HG03025 (cell line): Measurements from ENCODE around the gene NFAM1.

Experiments
- ATAC-seq: cut with Tn5 transposase; IDR thresholded peaks from one replicate; pipeline ENCODE4 v1.9.1; 2021; ENCODE audit warnings: mild to moderate bottlenecking, moderate library complexity; ENCODE audit not compliant: unreplicated experiment, low FRiP score

NFAM1 gene

GRCh38 chr22:42363892-42364291 lies 68.3 kb downstream of the NFAM1 start:
- ATAC-seq = no peak

GRCh38 chr22:42361523-42361922 lies 70.7 kb downstream of the NFAM1 start:
- ATAC-seq = no peak

- no peak for ATAC-seq
These were observed 71.9 kb downstream of the NFAM1 start for GRCh38 chr22:42360348-42360747.

- no peak for ATAC-seq
These were observed 73.3 kb downstream of the NFAM1 start for GRCh38 chr22:42358643-42359558.

- no peak for ATAC-seq
These were observed 74.4 kb downstream of the NFAM1 start for GRCh38 chr22:42357634-42358296.

GRCh38 chr22:42357221-42357620 lies 75.0 kb downstream of the NFAM1 start:
- no peak for ATAC-seq

- ATAC-seq = no peak
These were observed 75.7 kb downstream of the NFAM1 start for GRCh38 chr22:42356533-42356932.

GRCh38 chr22:42353883-42354727 lies 78.1 kb downstream of the NFAM1 start:
- no peak for ATAC-seq

GRCh38 chr22:42350373-42350772 lies 81.8 kb downstream of the NFAM1 start:
- no peak for ATAC-seq

GRCh38 chr22:42347281-42347824 lies 84.8 kb downstream of the NFAM1 start:
- ATAC-seq = no peak

- no peak for ATAC-seq
These were observed 85.5 kb downstream of the NFAM1 start for GRCh38 chr22:42346722-42347121.

GRCh38 chr22:42345458-42345857 lies 86.7 kb downstream of the NFAM1 start:
- ATAC-seq = no peak

- ATAC-seq = no peak
These were observed 87.8 kb downstream of the NFAM1 start for GRCh38 chr22:42344361-42344905.

GRCh38 chr22:42343531-42344081 lies 88.6 kb downstream of the NFAM1 start:
- no peak for ATAC-seq

GRCh38 chr22:42343121-42343454 lies 89.1 kb downstream of the NFAM1 start:
- no peak for ATAC-seq

GRCh38 chr22:42342426-42343120 lies 89.6 kb downstream of the NFAM1 start:
- no peak for ATAC-seq

GRCh38 chr22:42341779-42342178 lies 90.4 kb downstream of the NFAM1 start:
- no peak for ATAC-seq

GRCh38 chr22:42340829-42341383 lies 91.3 kb downstream of the NFAM1 start:
- no peak for ATAC-seq

GRCh38 chr22:42340150-42340549 lies 92.1 kb downstream of the NFAM1 start:
- ATAC-seq = no peak
